ENCODE measurements around the gene CD2.

- TF ChIP-seq CTCF (conservative IDR thresholded peaks at IDR 0.05; ENCODE audit: low read depth, low read length) (no peak), EZH2 (IDR thresholded peaks at IDR 0.05; ENCODE audit: borderline replicate concordance, low read depth, low read length, poor library complexity, severe bottlenecking) (no peak)
These were observed 47.4 kb upstream of the CD2 start for GRCh38 chr1:116706841-116707240.

All from A673 (cell line).